ENCODE results near the gene EIF5AL1.
"Not testable (repeated sequence)": the region's sequence is repeated elsewhere in the genome, so short reads cannot be mapped to it uniquely, and the experiment has no call there.

EIF5AL1 gene

DNA sequence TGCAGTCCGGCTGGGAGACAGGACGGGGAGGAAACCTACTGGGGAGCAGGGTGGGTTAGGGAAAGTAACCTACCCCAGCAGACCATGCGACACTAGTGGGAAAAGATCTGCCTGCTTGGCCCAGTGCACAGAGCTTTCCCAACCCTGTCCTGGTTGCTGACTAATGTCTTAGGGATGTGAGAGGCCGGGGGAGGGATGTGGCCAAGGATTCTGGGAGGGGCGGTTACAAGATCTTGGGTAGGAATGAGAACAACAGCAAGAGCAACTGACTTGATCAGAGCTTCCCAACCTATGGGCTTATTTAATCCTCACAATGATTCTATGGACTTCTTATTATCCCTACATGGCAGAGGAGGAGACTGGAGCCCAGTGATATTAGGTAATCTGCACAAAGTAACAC, 24.0 kb upstream of the EIF5AL1 start:
- no peak for DNase-seq

DNA sequence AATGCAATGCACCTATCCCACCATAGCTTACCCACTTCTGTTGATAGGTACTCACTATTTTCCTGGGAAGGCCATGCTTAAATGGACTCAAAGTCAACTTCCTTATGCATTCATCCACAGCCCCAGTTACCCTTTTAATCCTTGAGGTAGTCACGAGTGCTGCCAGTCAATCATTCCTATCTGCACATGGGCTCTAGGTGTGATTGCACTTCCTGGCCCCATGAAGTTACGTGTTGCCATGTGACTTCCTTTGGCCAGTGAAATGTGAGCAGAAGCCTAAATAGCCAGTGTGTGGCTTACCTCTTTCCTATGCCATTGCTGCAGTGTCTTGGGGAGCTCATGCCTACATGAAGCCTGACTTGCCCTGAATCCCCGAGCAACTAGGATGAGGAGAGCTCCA, 23.5 kb upstream of the EIF5AL1 start:
- no peak for DNase-seq

GRCh38 chr10:79490400-79491142, 21.8 kb upstream of the EIF5AL1 start:
- DNase-seq = no peak

DNA sequence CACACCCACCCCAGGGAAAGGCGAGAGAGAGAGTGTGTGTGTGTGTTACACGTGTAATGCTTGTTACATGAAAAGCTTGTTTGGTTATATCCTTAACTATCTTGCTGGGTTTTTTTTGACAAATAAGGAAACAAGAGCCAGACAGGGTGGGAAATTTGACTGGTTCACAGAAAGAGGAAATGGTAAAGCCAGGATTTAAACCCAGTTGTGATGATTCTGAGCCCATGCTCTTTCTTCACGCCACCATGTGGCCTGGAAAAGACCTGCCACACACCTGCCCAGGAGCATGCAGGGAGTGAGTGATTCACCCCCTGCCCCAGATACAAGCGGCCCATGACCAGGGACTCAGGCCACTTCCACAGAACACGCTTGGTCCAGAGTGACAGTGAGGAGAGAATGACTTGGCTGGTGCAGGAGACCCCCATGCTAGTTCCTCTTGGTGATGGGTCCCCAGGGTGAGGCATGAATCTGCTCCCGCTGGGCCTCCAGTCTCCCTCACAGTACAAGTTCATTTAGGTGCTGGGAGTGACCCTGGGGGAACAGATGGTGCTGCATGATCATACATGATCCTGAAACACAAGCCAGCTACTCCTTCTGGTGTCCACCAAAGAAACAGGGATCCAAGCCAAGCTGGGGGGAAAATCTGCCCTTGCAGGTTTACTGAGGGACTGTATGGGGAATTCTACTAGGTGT, 21.0 kb upstream of the EIF5AL1 start:
- DNase-seq = no peak

GRCh38 chr10:79492256-79492655, 20.1 kb upstream of the EIF5AL1 start:
- DNase-seq = no peak

- DNase-seq = no peak
Observed at GRCh38 chr10:79492839-79493238, 19.5 kb upstream of the EIF5AL1 start.

- no peak for DNase-seq
Observed at GRCh38 chr10:79493806-79494205, 18.5 kb upstream of the EIF5AL1 start.

DNA sequence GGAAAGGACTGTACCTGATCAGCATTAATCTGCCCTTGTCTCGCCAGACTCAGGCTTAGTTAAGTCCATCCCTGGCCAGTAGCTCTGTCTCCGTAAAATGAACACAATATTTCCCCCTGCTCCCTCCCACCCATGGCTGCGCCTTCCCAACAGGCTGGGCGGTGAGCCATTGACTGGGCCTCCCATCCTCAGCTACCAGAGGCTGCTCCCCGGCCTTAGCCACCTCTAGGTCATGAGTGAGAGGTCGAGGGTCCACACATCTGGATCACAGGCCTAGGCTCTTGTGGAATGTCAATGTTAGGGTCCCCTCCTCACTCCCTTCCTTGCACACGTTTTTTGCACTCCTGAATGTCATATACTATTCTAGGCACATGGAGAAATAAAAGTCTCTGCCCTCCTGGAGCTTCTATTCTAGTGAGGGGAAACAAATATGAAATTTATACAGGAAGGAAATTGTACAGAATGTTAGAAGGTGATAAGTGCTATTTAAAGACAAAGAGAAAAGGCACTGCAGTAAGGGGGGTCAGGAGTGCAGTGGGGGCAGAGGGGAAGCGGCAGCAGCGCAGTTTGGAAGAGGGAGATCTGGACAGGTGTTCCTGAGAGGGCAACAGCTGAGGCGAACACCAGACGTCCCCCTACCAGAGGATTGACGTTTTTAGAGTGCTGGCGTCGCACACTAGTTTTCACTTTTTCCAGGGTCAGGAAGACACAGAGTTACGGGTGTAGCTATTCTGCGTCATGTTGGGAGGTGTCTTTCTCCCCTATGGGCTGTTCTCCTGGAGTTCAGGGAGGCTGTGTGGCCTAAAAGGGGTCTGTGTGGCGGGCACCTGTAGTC, 17.2 kb upstream of the EIF5AL1 start:
- no peak for DNase-seq

- no peak for DNase-seq
Observed at GRCh38 chr10:79495791-79496190, 16.5 kb upstream of the EIF5AL1 start.

- no peak for DNase-seq
Observed at GRCh38 chr10:79496896-79497295, 15.4 kb upstream of the EIF5AL1 start.

DNA sequence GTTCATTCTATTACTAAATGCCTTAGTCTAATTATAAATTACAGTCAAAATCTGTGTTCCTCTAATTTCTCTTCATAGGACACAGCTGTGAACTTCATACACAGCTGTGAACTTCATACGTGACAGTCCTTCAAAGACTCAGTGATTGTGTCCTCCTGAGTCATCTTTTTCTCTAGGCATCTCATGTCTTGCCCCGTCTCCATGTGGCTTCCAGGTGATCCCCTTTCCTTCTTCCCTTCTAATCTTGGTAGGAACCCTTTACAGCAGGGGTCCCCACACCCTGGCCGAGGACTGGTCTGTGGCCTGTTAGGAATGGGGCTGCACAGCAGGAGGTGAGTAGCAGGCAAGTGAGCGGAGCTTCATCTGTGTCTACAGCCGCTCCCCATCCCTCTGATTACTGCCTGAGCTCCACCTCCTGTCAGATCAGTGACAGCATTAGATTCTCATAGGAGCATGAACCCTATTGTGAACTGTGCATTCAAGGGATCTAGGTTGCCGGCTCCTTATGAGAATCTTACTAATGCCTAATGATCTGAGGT, 14.0 kb upstream of the EIF5AL1 start:
- DNase-seq = no peak

GRCh38 chr10:79502561-79503309, 9.6 kb upstream of the EIF5AL1 start:
- DNase-seq = no peak

DNA sequence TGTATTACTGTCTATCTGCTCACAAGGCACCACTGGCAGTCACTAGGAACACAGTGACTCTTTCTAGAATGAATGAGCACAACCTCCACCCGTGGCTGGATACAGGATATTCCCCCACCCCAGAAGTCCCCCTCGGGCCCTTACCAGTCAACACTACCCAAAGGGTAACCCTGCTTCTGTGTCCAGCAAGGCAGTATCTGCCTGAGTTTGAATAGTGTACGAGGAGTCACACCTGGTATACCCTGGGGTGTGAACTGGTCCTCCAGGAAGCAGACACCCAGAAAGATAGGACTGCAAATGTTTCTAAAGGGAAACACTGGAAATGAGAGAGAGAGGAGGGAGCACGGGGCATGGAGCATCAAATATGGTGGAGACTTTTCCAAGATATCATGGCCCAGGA, 8.5 kb upstream of the EIF5AL1 start:
- not testable (repeated sequence) for DNase-seq

- not testable (repeated sequence) for DNase-seq
Observed at GRCh38 chr10:79504483-79504882, 7.8 kb upstream of the EIF5AL1 start.

DNA sequence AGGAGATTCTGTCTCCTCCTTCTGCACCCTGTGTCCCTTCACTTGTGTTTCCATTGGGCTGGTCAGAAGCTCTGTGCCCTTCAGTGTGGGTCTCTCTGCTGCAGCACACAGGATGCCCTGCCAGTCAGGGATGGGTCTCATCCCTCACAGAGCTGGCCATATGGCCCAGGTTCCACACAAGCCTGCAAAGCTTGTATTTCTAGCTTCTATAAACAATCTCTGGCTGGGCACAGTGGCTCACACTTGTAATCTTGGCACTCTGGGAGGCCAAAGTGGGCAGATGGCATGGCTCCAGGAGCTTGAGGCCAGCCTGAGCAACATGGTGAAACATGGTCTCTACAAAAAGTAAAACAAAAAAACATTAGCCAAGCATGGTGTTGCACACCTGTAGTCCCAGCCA, 7.0 kb upstream of the EIF5AL1 start:
- not testable (repeated sequence) for DNase-seq

DNA sequence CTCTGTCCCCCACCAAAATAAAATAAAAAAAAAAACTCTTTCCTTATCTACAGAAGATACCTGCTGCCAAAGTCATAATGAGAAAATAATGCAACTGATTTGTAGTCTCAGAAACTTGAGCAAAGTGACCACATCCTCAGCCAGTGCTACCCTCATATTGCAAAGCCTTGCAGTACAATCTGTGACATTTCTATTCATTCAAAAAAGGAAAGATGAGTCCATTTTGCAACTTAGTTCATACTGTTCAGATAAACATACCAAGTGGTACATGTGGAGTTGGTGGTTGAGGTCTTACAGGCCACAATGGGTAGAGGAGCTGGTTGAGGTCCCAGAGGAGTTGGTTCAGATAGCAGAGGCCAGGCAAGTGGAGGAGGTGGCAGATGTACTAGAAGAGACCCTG, 6.5 kb upstream of the EIF5AL1 start:
- no peak for DNase-seq

DNA sequence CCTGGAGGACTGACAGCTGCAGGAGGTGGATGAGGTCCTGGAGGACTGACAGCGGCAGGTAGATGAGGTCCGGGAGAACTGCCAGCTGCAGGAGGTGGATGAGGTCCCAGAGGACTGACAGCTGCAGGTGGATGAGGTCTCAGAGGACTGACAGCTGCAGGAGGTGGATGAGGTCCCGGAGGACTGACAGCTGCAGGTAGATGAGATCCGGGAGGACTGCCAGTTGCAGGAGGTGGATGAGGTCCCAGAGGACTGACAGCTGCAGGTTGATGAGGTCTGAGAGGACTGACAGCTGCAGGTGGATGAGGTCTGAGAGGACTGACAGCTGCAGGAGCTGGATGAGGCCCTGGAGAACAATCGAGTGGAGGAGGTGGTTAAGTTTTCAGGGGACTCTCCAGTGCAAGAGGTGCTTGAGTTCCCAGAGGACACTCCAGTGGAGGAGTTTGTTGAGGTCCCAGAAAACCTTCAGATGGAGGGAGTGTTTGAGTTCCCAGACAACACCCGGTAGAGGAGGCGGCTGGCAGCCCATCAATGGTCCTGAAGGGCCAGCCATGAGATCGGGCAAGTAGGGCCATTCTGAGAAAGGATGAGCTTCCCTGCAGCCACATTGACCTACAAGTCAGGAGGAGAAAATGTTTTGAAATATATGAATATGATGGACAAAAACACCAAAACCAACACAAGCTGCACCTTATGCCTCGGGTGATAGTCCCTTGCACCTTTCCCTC, 4.7 kb upstream of the EIF5AL1 start:
- no peak for DNase-seq

DNA sequence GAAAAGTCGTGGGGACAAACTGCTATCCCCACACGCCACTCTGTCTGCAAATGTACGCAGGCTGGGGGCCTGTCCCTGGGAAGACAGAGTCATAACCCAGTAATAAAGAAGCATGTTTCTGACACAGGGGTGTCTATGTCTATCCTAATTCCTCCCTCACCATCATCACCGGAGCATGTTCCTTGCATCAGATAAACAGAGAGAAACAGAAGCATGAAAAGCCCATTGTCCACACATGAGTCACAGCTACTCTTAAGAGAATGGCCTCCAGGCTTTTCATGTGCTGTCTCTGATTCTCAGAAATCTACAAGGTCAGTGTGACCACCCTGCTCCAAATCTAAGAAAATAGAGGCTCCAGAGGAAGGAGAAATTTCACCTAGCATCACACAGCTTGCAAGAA, 4.1 kb upstream of the EIF5AL1 start:
- not testable (repeated sequence) for DNase-seq

- not testable (repeated sequence) for DNase-seq
Observed at GRCh38 chr10:79509306-79509933, 2.9 kb upstream of the EIF5AL1 start.

DNA sequence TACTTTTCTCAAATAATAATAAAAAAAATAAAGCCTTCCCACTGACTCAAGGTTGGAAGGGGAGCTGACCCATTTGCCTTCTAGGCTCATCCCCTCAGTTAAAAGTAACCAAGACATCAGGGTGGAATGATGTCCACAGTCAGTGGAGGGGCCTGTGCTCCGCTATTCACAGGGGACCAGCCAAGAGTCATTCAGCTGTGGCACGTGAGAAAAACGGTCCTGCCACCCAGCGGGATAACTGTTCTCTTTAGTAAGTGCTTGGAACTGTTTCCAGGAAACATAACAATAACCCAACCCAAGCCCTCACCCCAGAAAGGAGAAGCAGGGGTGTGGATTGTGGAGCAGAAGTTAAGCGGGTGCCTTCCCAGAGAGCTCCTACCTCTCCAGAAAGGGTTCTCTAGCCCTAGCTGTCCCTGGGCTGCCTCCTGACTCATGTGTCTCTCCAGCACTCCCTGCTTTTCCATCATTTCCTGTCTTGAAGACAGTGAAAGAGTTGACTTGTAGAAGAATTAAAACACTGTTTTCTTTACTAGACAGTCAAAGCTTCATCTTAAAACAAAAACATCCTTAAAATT, 2.3 kb upstream of the EIF5AL1 start:
- DNase-seq = not testable (repeated sequence)

Measured in CD4-positive, alpha-beta T cell treated with Interleukin-15 for 1 hour (primary cell).